Measurements from ENCODE around the gene BTG1.
"Not testable (repeated sequence)": the region's sequence is repeated elsewhere in the genome, so short reads cannot be mapped to it uniquely, and the experiment has no call there.

BTG1 gene

DNA sequence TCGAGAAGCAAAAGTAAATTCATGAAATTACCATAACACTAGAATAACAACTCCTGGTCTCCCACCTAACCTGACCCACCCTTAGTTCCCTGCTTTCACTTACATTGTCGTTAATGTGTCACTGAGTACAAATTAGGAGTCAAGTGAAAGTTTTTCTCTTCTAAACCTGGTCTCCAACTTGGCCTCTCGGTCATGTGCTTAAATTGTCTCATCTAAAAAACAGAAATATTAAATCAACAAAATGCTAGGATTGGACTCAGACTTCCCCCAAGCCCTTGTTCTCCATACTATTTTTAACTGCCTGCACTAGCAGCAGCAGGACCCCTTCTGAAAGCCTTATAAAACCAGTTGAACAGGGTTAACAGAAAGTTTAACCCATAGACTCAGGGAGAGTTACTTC lies 1.8 kb upstream of the BTG1 start:
- no peak for DNase-seq

- no peak for DNase-seq
Observed at GRCh38 chr12:92146497-92147224, 1.0 kb upstream of the BTG1 start.

GRCh38 chr12:92145481-92145730 lies 240 bp downstream of the BTG1 start:
- no peak for DNase-seq

DNA sequence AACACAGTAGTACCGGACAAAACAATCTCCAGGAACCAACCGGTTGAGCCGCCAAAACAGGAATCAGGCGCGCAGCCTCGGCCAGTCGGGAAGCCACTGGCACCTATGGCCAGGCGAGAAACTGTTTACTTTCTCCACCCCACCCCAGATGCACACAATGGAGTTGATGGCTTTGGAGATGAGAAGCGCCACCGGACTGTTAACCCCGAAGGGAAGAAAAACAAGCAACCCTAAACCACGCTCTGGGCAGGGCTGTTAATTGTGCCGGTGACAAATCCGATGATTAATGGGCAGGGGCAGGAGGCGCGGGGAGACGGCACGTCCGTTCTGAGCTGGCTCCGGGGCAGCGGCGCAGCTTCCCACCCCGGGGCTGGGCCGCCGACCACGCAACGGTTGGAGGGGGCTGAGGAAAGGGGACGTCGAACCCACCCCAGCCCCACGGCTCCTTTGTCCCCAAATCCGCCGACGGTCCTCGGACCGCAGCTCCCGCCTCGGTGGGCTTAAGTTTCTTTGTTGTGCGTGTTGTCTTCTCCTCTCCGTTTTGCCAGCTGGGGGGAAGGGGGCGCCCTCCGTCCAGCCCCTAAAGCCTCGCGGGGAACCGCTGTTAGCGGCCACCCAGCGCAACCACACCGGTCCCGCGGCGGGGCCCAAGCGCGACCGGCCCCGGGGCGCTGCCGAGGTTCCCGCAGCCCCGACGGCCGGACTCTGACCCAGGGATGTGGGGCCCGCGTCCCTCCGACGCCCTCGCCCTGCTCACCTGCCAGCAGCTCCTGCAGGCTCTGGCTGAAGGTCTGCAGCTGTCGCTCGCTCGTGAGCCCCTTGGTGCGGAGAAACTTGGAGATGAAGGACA lies 790 bp downstream of the BTG1 start:
- peak; percentile 61 for DNase-seq

- peak; percentile 87 for DNase-seq
Observed at GRCh38 chr12:92143686-92144630, 1.7 kb downstream of the BTG1 start.

GRCh38 chr12:92143258-92143657 lies 2.4 kb downstream of the BTG1 start:
- no peak for DNase-seq

DNA sequence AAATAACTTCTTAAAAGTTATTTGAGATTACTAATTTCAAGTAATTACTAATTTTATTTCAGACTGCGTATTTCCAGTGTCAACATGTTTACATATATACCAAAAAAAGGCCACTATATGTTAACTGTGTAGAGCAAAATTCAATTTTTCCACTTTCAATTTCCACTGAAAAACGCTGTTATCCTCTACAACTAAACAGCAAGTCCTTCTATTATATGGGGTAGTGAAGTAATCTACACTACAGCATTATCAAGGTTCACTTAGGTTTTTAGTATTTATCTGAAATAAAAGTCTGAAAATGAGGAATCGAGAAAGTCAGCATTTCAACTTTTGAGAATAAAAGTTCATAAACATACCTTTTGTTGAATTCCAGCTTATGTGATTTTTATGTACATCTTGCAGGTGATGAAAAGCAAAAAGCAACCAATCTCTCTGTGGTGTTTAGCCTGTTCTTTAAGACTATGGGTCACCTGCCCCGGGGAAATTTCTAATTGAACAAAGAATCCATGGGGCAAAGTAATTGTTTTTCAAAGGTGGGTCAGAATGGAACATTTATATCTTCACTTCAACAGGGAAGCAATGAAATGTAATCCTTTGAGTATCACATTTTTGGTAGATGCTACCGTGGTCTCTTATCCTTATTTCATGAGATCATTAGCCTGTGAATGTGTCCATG lies 3.3 kb downstream of the BTG1 start:
- no peak for DNase-seq

DNA sequence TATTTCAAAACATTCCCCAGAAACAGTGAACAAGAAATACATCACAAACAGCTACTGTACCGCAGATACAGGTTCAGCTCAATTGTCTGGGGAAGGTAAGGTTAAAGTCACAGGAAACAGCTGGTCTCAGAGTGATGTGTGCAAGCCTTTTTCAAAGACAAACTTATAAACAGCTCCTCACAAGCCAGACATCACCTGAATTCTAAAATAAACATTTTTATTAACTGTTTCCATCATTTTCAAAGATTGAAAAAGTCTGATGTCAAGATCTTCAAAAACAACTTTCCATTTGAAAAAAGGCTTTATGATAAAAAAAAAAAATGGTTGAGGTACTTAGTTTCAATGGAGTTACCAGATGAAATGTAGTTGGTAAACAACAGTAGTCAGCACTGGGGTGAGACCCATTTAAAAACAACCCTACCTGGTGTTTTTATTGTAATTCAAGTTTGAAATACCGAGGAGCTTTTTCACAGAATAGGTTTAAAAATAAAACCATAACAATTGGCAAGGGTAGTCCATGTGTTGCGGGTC lies 4.0 kb downstream of the BTG1 start:
- no peak for DNase-seq

GRCh38 chr12:92140896-92141536 lies 4.6 kb downstream of the BTG1 start:
- DNase-seq, result no peak

DNA sequence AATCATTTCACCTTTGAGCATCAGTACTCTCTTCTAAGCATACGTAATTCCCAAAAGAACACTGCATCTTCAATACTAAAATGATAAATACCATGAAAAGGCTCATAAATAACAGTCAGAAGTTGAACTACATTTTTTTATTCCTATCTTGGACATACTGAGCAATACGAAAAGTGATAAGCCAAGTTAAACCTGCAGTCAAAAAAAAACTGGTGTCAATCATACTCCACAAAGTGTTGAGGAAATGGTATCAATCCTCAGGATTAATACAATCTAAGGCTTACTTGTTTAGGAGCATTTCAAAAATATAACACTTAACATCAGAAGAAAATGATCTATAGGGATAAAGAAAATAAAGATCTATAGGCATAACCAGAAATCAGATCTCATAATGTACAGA lies 5.5 kb downstream of the BTG1 start:
- DNase-seq, result no peak

DNA sequence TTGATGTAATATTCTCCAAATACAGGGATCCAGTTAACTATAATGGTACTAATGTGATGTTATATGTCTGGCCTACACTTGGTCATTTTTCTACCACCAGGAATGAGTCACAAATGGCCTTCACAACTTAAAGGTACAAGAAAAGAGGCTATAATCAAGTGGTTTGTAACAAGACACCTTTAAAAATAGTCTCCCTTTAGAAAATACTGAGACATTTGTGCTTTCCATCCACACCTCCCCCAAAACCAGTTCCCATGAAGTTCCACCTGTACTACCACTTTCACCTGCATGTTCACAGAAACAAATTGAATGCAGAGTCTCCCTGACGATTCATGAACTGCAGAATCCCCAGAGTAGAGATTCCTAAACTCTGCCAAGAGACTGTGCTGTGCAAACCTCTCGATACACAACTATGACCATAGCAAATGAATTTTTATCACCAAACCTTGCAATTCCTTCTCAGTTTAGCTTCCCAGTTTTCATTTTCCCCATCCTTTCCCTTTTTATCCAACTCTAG lies 6.0 kb downstream of the BTG1 start:
- no peak for DNase-seq

DNA sequence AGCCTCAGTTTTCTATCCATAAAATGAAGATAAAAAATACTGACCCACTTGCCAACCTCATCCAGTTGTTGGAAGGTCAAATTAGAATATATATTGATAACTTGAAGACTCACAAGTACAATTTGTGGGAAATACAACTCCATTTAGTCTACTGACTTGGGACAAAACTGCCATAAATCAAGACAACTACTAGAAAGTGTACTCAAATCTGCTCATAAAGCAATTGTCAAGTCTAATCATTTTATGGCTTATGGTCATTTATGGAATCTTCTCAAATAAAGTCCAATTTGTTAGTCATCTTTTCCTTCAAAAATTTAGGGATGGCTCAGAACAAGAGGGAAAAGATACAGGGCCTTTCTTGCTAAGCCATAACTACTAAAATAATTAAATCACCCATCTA lies 7.0 kb downstream of the BTG1 start:
- no peak for DNase-seq

GRCh38 chr12:92138144-92138543 lies 7.5 kb downstream of the BTG1 start:
- DNase-seq, result no peak

DNA sequence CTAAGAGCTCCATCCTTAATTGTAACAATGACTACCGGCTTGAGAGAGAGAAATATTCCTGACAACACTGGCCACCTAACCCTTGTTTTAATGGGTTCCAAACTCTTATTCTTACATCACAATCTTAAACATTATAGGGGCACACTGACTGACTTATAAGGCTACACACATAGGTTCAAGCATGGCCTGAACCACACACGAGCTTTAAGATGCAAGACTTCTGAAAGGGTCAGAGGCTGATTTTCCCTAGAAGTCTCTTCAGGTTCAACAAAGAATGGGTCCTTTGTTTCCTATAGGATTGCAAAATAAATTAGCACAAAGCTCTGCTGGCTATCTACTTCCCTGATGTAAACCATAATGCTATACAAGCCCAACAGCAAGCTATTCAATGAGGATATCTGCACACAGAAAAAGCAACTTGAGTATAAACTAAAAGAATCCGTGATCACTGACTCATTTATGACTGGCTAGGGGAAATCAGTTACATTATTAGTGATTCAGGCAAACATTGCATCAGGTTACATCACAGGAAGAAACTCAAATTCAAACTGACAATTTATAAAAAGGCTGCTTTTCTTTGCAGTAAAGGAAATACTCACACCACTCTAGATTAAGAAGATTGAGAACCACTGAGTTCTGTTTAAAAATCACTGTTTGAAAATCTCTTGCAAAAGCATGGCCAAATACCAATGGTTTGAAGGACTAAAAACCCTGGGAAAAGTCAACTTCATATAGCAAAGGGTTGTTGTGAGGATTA lies 8.5 kb downstream of the BTG1 start:
- DNase-seq, result no peak

DNA sequence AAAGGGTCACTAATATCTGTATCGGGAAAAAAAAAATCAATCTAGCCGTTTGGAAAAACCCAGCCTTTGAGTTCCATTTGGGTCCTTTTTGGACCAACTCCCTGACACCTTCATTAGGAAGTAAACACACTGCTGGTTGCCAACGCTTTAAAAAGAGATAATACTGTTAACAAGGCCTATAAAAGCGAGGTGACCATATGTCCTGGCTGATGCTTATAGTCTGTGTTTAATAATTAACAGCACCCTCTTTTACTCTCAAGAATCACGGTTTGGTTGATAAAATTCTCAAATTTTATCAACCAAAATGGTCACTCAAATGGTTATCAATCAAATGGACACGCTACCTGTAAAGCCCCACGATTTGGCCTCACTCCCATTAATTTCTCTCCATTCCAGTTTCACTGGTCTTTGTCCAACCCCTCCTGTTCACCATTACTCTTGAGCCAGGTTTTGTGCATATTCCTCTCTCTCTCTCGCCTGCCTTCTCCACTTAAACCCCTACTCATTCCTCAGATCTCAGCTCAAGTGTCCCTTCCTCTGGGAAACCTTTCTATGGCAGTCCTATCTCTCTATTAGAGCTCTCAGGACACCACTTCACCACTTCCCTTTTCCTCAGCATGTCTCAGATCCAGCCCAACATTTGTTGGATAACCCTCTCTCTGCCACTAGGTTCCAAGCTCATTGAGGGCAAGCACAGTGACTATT lies 9.5 kb downstream of the BTG1 start:
- DNase-seq, result no peak

DNA sequence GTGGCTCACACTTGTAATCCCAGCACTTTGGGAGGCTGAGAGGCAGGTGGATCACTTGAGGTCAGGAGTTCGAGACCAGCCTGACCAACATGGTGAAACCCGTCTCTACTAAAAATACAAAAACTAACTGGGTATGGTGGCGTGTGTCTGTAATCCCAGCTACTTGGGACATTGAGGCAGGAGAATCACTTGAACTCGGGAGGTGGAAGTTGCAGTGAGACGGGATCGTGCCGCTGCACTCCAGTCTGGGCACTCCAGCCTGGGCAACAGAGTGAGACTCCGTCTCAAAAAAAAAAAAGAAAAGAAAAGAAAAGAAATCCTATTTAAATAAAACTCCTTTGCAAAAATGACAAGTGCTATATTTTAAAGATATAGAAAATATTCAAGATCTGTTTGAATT lies 10.1 kb downstream of the BTG1 start:
- not testable (repeated sequence) for DNase-seq

DNA sequence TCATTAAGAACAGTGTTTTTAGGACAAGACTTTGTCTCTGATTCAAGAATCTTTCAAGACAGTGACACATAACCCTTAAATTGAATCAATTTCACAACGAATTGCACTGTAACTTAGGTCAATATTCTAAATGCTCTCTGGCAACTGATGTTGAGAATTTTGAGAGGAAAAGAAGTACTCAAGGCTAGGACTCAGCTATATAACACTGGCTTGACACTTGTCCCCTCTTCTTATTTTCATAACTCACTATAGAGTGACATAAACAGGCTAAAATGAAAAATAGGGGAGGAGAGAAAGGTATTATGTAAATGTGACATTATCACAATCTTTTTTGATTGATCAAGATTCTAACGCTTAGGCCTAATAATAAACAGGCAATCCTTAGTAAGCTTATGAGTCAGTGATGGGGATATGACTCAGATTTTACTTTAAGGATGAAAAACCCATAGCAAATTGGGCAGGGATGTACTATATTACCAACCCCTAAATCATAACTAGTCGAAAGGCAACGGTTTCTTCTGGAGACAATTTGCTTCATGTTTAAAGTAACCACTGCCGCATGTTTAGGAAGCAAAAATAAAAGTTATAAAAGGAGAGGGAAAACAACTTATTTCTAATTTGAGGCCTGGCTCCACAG lies 10.9 kb downstream of the BTG1 start:
- DNase-seq, result no peak

DNA sequence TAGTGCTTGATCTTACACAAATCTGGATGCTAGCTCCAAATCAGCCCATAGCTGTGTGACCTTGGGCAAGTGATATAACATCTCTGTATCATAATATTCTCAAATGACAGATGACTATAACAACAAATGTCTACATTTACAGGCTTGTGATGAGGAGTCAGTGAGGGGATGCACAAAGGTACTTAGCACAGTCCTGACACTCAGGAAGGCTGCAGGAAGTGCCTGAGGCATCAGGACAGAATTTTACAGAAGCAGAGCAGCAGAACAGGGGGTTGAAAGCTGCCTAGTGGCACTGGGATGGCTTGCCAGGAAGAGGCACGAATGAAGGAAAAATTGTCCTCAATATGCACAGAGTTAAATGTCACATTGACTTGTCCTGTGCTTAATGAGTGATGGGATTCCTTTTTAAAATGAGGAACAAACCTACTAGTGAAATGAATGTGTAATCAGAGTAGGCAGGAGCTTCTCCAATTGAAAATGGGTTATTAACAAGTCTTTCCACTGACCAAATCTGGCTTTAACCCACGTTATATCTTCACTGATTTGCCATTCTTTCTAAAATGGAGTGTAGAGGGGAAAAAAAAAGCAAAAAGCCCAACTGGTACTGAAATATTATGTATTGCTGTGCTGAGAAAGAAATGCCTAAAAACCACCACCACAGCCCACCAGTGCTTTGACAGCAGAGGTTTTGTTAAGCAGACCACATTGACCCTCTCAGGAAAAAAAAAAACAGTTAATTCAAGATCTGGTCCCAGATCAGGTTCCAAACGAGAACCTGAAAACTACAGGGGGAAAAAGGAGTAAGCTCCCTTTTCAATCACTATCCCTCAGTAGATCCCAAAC lies 11.6 kb downstream of the BTG1 start:
- no peak for DNase-seq

- DNase-seq, result no peak
Observed at GRCh38 chr12:92133171-92133570, 12.5 kb downstream of the BTG1 start.

All from hematopoietic multipotent progenitor cell treated with erythropoietin and hydrocortisone succinate and interleukin-3 and kit ligand, for 6 days (in vitro differentiated cells).